ENCODE results near the gene SKAP1. TPM values are rescaled to one million over a fixed set of nuclear protein-coding genes. Genes with fewer than 3 reads are reported as not detected.
"Not testable (repeated sequence)": the region's sequence is repeated elsewhere in the genome, so short reads cannot be mapped to it uniquely, and the experiment has no call there.

Gene SKAP1
- total RNA-seq, 6 donors from 2014 or later = 1.9 to 5.3 (median 3.9) TPM

- Histone ChIP-seq H3K9me3 (no peaks in the 10 kb centered on the region), H3K27ac (no peak overlapping the region), H3K4me1 (no peaks in the 10 kb centered on the region), H3K27me3 (no peaks in the 10 kb centered on the region), H3K36me3 (no peaks in the 10 kb centered on the region), H3K4me3 (no peak overlapping the region)
- no peak for DNase-seq
- WGBS, 2 donors = 73 to 79% methylated on average over 8 of the region's 8 CpGs
- ATAC-seq (ENCODE audit: low FRiP score in 2 of 2) = no peak
- TF ChIP-seq POLR2AphosphoS5 (IDR thresholded peaks at IDR 0.05) = no peak
- no peak for TF ChIP-seq POLR2A (IDR thresholded peaks at IDR 0.05)
- no peak for TF ChIP-seq EP300 (IDR thresholded peaks at IDR 0.05)
- TF ChIP-seq CTCF (IDR thresholded peaks at IDR 0.05) = no peak
These were observed 179.1 kb downstream of the SKAP1 start for GRCh38 chr17:48250949-48251348.

GRCh38 chr17:48250059-48250458 lies 180.0 kb downstream of the SKAP1 start:
- not testable (repeated sequence) for H3K27me3 ChIP-seq; H3K36me3 ChIP-seq; H3K4me1 ChIP-seq; H3K4me3 ChIP-seq; H3K27ac ChIP-seq; DNase-seq; ATAC-seq (ENCODE audit: low FRiP score in 2 of 2); H3K9me3 ChIP-seq
- WGBS, 2 donors = 98% methylated on average over 5 of the region's 5 CpGs

- H3K27ac ChIP-seq = no peak overlapping the region
- DNase-seq (no peak), ATAC-seq (ENCODE audit: low FRiP score in 2 of 2) (no peak)
- no peak for TF ChIP-seq POLR2A (IDR thresholded peaks at IDR 0.05)
- TF ChIP-seq CTCF (IDR thresholded peaks at IDR 0.05) = no peak
- no peak for TF ChIP-seq POLR2AphosphoS5 (IDR thresholded peaks at IDR 0.05)
- no peak for TF ChIP-seq EP300 (IDR thresholded peaks at IDR 0.05)
- no peak overlapping the region for H3K4me3 ChIP-seq
- H3K9me3 ChIP-seq = no peaks in the 10 kb centered on the region
- WGBS, 2 donors = 82 to 83% methylated on average over 3 of the region's 3 CpGs
- H3K4me1 ChIP-seq = peaks cover 0 to 14% (median 3%) of the 10 kb centered on the region in 4 donors
- no peaks in the 10 kb centered on the region for H3K36me3 ChIP-seq
- no peaks in the 10 kb centered on the region for H3K27me3 ChIP-seq
These were observed 182.4 kb downstream of the SKAP1 start for GRCh38 chr17:48247603-48248002.

- WGBS, 2 donors = 63 to 70% methylated on average over 1 of the region's 1 CpG
These were observed 183.0 kb downstream of the SKAP1 start for GRCh38 chr17:48247038-48247437.

GRCh38 chr17:48246612-48247011 lies 183.4 kb downstream of the SKAP1 start:
- H3K36me3 ChIP-seq = no peaks in the 10 kb centered on the region
- no peak overlapping the region for H3K4me3 ChIP-seq
- no peak overlapping the region for H3K27ac ChIP-seq
- 73 to 74% methylated on average over 2 of the region's 2 CpGs for WGBS, 2 donors
- no peak for TF ChIP-seq POLR2A (IDR thresholded peaks at IDR 0.05)
- no peak for TF ChIP-seq POLR2AphosphoS5 (IDR thresholded peaks at IDR 0.05)
- no peak for TF ChIP-seq CTCF (IDR thresholded peaks at IDR 0.05)
- no peak for TF ChIP-seq EP300 (IDR thresholded peaks at IDR 0.05)
- no peaks in the 10 kb centered on the region for H3K9me3 ChIP-seq
- H3K4me1 ChIP-seq = peaks cover 0 to 14% (median 3%) of the 10 kb centered on the region in 4 donors
- no peaks in the 10 kb centered on the region for H3K27me3 ChIP-seq
- DNase-seq (no peak), ATAC-seq (ENCODE audit: low FRiP score in 2 of 2) (no peak)

More at GRCh38 chr17:48247038-48247437, 183.0 kb downstream of the SKAP1 start:
- Histone ChIP-seq H3K36me3 (no peaks in the 10 kb centered on the region), H3K9me3 (no peaks in the 10 kb centered on the region), H3K4me1 (peaks cover 0 to 14% (median 3%) of the 10 kb centered on the region in 4 donors), H3K4me3 (no peak overlapping the region), H3K27ac (no peak overlapping the region), H3K27me3 (no peaks in the 10 kb centered on the region)
- ATAC-seq (ENCODE audit: low FRiP score in 2 of 2) (no peak), DNase-seq (no peak)
- TF ChIP-seq EP300 (IDR thresholded peaks at IDR 0.05) (no peak), POLR2AphosphoS5 (IDR thresholded peaks at IDR 0.05) (no peak), POLR2A (IDR thresholded peaks at IDR 0.05) (no peak), CTCF (IDR thresholded peaks at IDR 0.05) (no peak)

GRCh38 chr17:48245465-48246033 lies 184.5 kb downstream of the SKAP1 start:
- not testable (repeated sequence) for H3K9me3 ChIP-seq; H3K36me3 ChIP-seq; H3K27me3 ChIP-seq; ATAC-seq (ENCODE audit: low FRiP score in 2 of 2); DNase-seq; H3K27ac ChIP-seq; H3K4me3 ChIP-seq
- H3K4me1 ChIP-seq = peaks cover 10 to 24% (median 13%) of the 10 kb centered on the region in 4 donors
- WGBS, 2 donors = 95 to 97% methylated on average over 5 of the region's 5 CpGs

Data from upper lobe of left lung (tissue), 6 donors.